ENCODE results near the gene FBLN1.

FBLN1 gene

GRCh38 chr22:45504373-45505341 lies 2.0 kb downstream of the FBLN1 start:
- peak; percentile 74 for DNase-seq (ENCODE audit: low read depth)

GRCh38 chr22:45505991-45506747 lies 3.5 kb downstream of the FBLN1 start:
- DNase-seq (ENCODE audit: low read depth) = no peak

- DNase-seq (ENCODE audit: low read depth) = no peak
Measured at GRCh38 chr22:45506816-45507360, 4.2 kb downstream of the FBLN1 start.

GRCh38 chr22:45507798-45508197 lies 5.1 kb downstream of the FBLN1 start:
- DNase-seq (ENCODE audit: low read depth) = no peak

- DNase-seq (ENCODE audit: low read depth) = no peak
Measured at GRCh38 chr22:45508814-45509213, 6.1 kb downstream of the FBLN1 start.

GRCh38 chr22:45510376-45511232 lies 7.9 kb downstream of the FBLN1 start:
- DNase-seq (ENCODE audit: low read depth) = peak; percentile 45

- DNase-seq (ENCODE audit: low read depth) = peak; percentile 84
Measured at GRCh38 chr22:45511847-45512261, 9.2 kb downstream of the FBLN1 start.

GRCh38 chr22:45512363-45512762 lies 9.7 kb downstream of the FBLN1 start:
- no peak for DNase-seq (ENCODE audit: low read depth)

- DNase-seq (ENCODE audit: low read depth) = no peak
Measured at GRCh38 chr22:45515676-45516075, 13.0 kb downstream of the FBLN1 start.

- DNase-seq (ENCODE audit: low read depth) = peak; percentile 58
Measured at GRCh38 chr22:45516163-45516562, 13.5 kb downstream of the FBLN1 start.

- peak; percentile 93 for DNase-seq (ENCODE audit: low read depth)
Measured at GRCh38 chr22:45516923-45517675, 14.4 kb downstream of the FBLN1 start.

GRCh38 chr22:45518136-45518535 lies 15.5 kb downstream of the FBLN1 start:
- DNase-seq (ENCODE audit: low read depth) = no peak

- DNase-seq (ENCODE audit: low read depth) = no peak
Measured at GRCh38 chr22:45518580-45518991, 15.9 kb downstream of the FBLN1 start.

GRCh38 chr22:45521178-45521577 lies 18.5 kb downstream of the FBLN1 start:
- no peak for DNase-seq (ENCODE audit: low read depth)

- no peak for DNase-seq (ENCODE audit: low read depth)
Measured at GRCh38 chr22:45522462-45522861, 19.8 kb downstream of the FBLN1 start.

- DNase-seq (ENCODE audit: low read depth) = no peak
Measured at GRCh38 chr22:45524157-45524556, 21.5 kb downstream of the FBLN1 start.

- no peak for DNase-seq (ENCODE audit: low read depth)
Measured at GRCh38 chr22:45524966-45525365, 22.3 kb downstream of the FBLN1 start.

GRCh38 chr22:45525480-45525879 lies 22.8 kb downstream of the FBLN1 start:
- no peak for DNase-seq (ENCODE audit: low read depth)

- DNase-seq (ENCODE audit: low read depth) = no peak
Measured at GRCh38 chr22:45526281-45526680, 23.6 kb downstream of the FBLN1 start.

GRCh38 chr22:45526768-45527360 lies 24.2 kb downstream of the FBLN1 start:
- DNase-seq (ENCODE audit: low read depth) = peak; percentile 40

- DNase-seq (ENCODE audit: low read depth) = no peak
Measured at GRCh38 chr22:45527456-45527855, 24.8 kb downstream of the FBLN1 start.

Measured in amniotic epithelial cell (primary cell).